Nephron progenitor cell (in vitro differentiated cells): Measurements from ENCODE around the gene CDX1.

ENCODE experiments used
- DNase-seq: peaks from one replicate; pipeline ENCODE4 v3.0.0; 2021
- H3K27ac Mint-ChIP-seq: 2 replicates; pipeline ENCODE4 v1.8.0; 2021; ENCODE audit warnings: mild to moderate bottlenecking, moderate library complexity, mixed read lengths
- H3K27me3 Mint-ChIP-seq: 2 replicates; pipeline ENCODE4 v1.8.0; 2021; ENCODE audit warnings: mild to moderate bottlenecking, low read depth, mixed read lengths; ENCODE audit not compliant: poor library complexity
- H3K36me3 Mint-ChIP-seq: 2 replicates; pipeline ENCODE4 v1.8.0; 2021; ENCODE audit warnings: low read depth, mixed read lengths
- H3K4me1 Mint-ChIP-seq: 2 replicates; pipeline ENCODE4 v1.8.0; 2021; ENCODE audit warnings: mixed read lengths
- H3K4me3 Mint-ChIP-seq: 2 replicates; pipeline ENCODE4 v1.8.0; 2021; ENCODE audit warnings: mild to moderate bottlenecking, moderate library complexity, mixed read lengths
- H3K9me3 Mint-ChIP-seq: 2 replicates; pipeline ENCODE4 v1.8.0; 2021; ENCODE audit warnings: mild to moderate bottlenecking, moderate library complexity, mixed read lengths
- CTCF ChIP-seq: fragments of 200-600 bp; sonication (generic); IDR thresholded peaks from 2 replicates; pipeline ENCODE4 v1.5.0; 2021; ENCODE audit warnings: antibody characterized with exemption

The CDX1 gene

GRCh38 chr5:150163035-150163434, 3.5 kb upstream of the CDX1 start:
- H3K4me3 Mint-ChIP-seq = no peak overlapping the region
- no peaks in the 10 kb centered on the region for H3K9me3 Mint-ChIP-seq
- no peaks in the 10 kb centered on the region for H3K36me3 Mint-ChIP-seq
- no peak for DNase-seq
- no peak for TF ChIP-seq CTCF
- no peaks in the 10 kb centered on the region for H3K27me3 Mint-ChIP-seq
- H3K27ac Mint-ChIP-seq = no peak overlapping the region
- H3K4me1 Mint-ChIP-seq = peaks cover 87% of the 10 kb centered on the region

GRCh38 chr5:150163547-150164059, 3.0 kb upstream of the CDX1 start:
- TF ChIP-seq CTCF = no peak
- H3K4me3 Mint-ChIP-seq = peak overlapping the region; percentile 4
- H3K27me3 Mint-ChIP-seq = no peaks in the 10 kb centered on the region
- H3K9me3 Mint-ChIP-seq = no peaks in the 10 kb centered on the region
- DNase-seq = peak; percentile 67
- peaks cover 87% of the 10 kb centered on the region for H3K4me1 Mint-ChIP-seq
- peak overlapping the region; percentile 98 for H3K27ac Mint-ChIP-seq
- H3K36me3 Mint-ChIP-seq = no peaks in the 10 kb centered on the region

GRCh38 chr5:150164211-150164980, 2.2 kb upstream of the CDX1 start:
- H3K27me3 Mint-ChIP-seq = no peaks in the 10 kb centered on the region
- DNase-seq = no peak
- peak overlapping the region; percentile 94 for H3K27ac Mint-ChIP-seq
- H3K4me3 Mint-ChIP-seq = no peak overlapping the region
- H3K36me3 Mint-ChIP-seq = no peaks in the 10 kb centered on the region
- TF ChIP-seq CTCF = no peak
- H3K9me3 Mint-ChIP-seq = no peaks in the 10 kb centered on the region
- H3K4me1 Mint-ChIP-seq = peaks cover 88% of the 10 kb centered on the region

GRCh38 chr5:150166037-150166649, 435 bp upstream of the CDX1 start:
- H3K4me1 Mint-ChIP-seq = peaks cover 76% of the 10 kb centered on the region
- no peak overlapping the region for H3K27ac Mint-ChIP-seq
- H3K36me3 Mint-ChIP-seq = no peaks in the 10 kb centered on the region
- peak; percentile 28 for DNase-seq
- peaks cover 3% of the 10 kb centered on the region for H3K27me3 Mint-ChIP-seq
- H3K4me3 Mint-ChIP-seq = peak overlapping the region; percentile 47
- no peak for TF ChIP-seq CTCF
- no peaks in the 10 kb centered on the region for H3K9me3 Mint-ChIP-seq

GRCh38 chr5:150167512-150167850, 903 bp downstream of the CDX1 start:
- Mint-ChIP-seq H3K27ac (peak overlapping the region; percentile 87), H3K9me3 (no peaks in the 10 kb centered on the region), H3K4me3 (peak overlapping the region; percentile 78), H3K4me1 (peaks cover 69% of the 10 kb centered on the region), H3K27me3 (peaks cover 3% of the 10 kb centered on the region), H3K36me3 (no peaks in the 10 kb centered on the region)
- no peak for DNase-seq
- TF ChIP-seq CTCF = no peak

- TF ChIP-seq CTCF = peak; percentile 41
- Mint-ChIP-seq H3K9me3 (no peaks in the 10 kb centered on the region), H3K4me1 (peaks cover 69% of the 10 kb centered on the region), H3K36me3 (no peaks in the 10 kb centered on the region), H3K27ac (no peak overlapping the region), H3K27me3 (peaks cover 3% of the 10 kb centered on the region), H3K4me3 (peak overlapping the region; percentile 78)
- no peak for DNase-seq
These were observed 1.3 kb downstream of the CDX1 start for GRCh38 chr5:150167908-150168307.
